WTC11 (cell line): ENCODE results near the gene DALRD3. TPM values are rescaled to one million over a fixed set of nuclear protein-coding genes. Genes with fewer than 3 reads are reported as not detected.

ENCODE experiments used
- ATAC-seq: fragments of 200-7000 bp; cut with Tn5 transposase; 2 replicates; pipeline ENCODE4 v1.10.0; 2021; ENCODE audit warnings: mild to moderate bottlenecking, moderate library complexity
- CTCF ChIA-PET: fragments of 300-600 bp; sonication (Branson Sonifier 250); formaldehyde crosslinking; loops from one replicate; lab custom pipeline; 2021; ENCODE audit warnings: antibody characterized with exemption; lab: Charles Lee
- POLR2A ChIA-PET: fragments of 350-600 bp; sonication (Branson Sonifier 250); formaldehyde crosslinking; loops from one replicate; lab custom pipeline; 2021; ENCODE audit warnings: antibody characterized with exemption; lab: Charles Lee
- DNase-seq: peaks from one replicate; pipeline ENCODE4 v3.0.0; 2021; ENCODE audit warnings: low spot score
- H3K27ac Mint-ChIP-seq: 2 replicates; pipeline ENCODE4 v1.8.0; 2021; ENCODE audit warnings: mixed read lengths
- H3K27me3 Mint-ChIP-seq: 2 replicates; pipeline ENCODE4 v1.8.0; 2021; ENCODE audit warnings: low read depth, mild to moderate bottlenecking, moderate library complexity, mixed read lengths
- H3K36me3 Mint-ChIP-seq: 2 replicates; pipeline ENCODE4 v1.8.0; 2021; ENCODE audit warnings: mixed read lengths
- H3K4me1 Mint-ChIP-seq: 2 replicates; pipeline ENCODE4 v1.8.0; 2022; ENCODE audit warnings: mixed read lengths
- H3K4me3 Mint-ChIP-seq: 2 replicates; pipeline ENCODE4 v1.8.0; 2021; ENCODE audit warnings: mild to moderate bottlenecking, moderate library complexity, mixed read lengths
- H3K9me3 Mint-ChIP-seq: 2 replicates; pipeline ENCODE4 v1.8.0; 2021; ENCODE audit warnings: mixed read lengths
- AR ChIP-seq: fragments of 250-450 bp; sonication (Bioruptor Pico); IDR thresholded peaks from 2 replicates; pipeline ENCODE4 v1.9.0; 2021; ENCODE audit warnings: mild to moderate bottlenecking
- ARID4B ChIP-seq: sonication (generic); formaldehyde crosslinking; IDR thresholded peaks from 2 replicates; pipeline ENCODE4 v1.8.0; 2023; ENCODE audit warnings: missing genetic modification reagents, mild to moderate bottlenecking, borderline replicate concordance
- CDX4 ChIP-seq: fragments of 250-450 bp; sonication (Bioruptor Pico); IDR thresholded peaks from 2 replicates; pipeline ENCODE4 v1.9.0; 2021; ENCODE audit warnings: moderate library complexity, mild to moderate bottlenecking, inconsistent platforms, borderline replicate concordance
- CREB1 ChIP-seq: sonication (generic); formaldehyde crosslinking; IDR thresholded peaks from 2 replicates; pipeline ENCODE4 v1.8.0; 2023; ENCODE audit warnings: mild to moderate bottlenecking, missing genetic modification reagents
- CREM ChIP-seq: sonication (generic); formaldehyde crosslinking; IDR thresholded peaks from 2 replicates; pipeline ENCODE4 v1.8.1; 2022; ENCODE audit warnings: mild to moderate bottlenecking, missing genetic modification reagents, moderate library complexity
- E2F5 ChIP-seq: sonication (generic); formaldehyde crosslinking; IDR thresholded peaks from 2 replicates; pipeline ENCODE4 v1.8.1; 2022; ENCODE audit warnings: mild to moderate bottlenecking, moderate library complexity, missing genetic modification reagents
- ETV6 ChIP-seq: sonication (generic); formaldehyde crosslinking; IDR thresholded peaks from 2 replicates; pipeline ENCODE4 v1.8.1; 2022; ENCODE audit warnings: mild to moderate bottlenecking, missing genetic modification reagents
- FOXJ3 ChIP-seq: sonication (generic); formaldehyde crosslinking; IDR thresholded peaks from 2 replicates; pipeline ENCODE4 v1.9.0; 2021; ENCODE audit warnings: missing genetic modification reagents, mild to moderate bottlenecking, borderline replicate concordance
- FOXP1 ChIP-seq: sonication (generic); formaldehyde crosslinking; IDR thresholded peaks from 2 replicates; pipeline ENCODE4 v1.8.0; 2022; ENCODE audit warnings: missing genetic modification reagents, mild to moderate bottlenecking, moderate library complexity, borderline replicate concordance
- FOXP4 ChIP-seq: sonication (generic); formaldehyde crosslinking; IDR thresholded peaks from 2 replicates; pipeline ENCODE4 v1.8.0; 2022; ENCODE audit warnings: mild to moderate bottlenecking, missing genetic modification reagents
- JUN ChIP-seq: sonication (generic); formaldehyde crosslinking; IDR thresholded peaks from 2 replicates; pipeline ENCODE4 v1.8.0; 2023; ENCODE audit warnings: mild to moderate bottlenecking, missing genetic modification reagents
- NFATC4 ChIP-seq: fragments of 250-450 bp; sonication (Bioruptor Pico); IDR thresholded peaks from 2 replicates; pipeline ENCODE4 v1.9.0; 2021; ENCODE audit warnings: mild to moderate bottlenecking
- NFYB ChIP-seq: sonication (generic); formaldehyde crosslinking; conservative IDR thresholded peaks from 2 replicates; pipeline ENCODE4 v1.8.0; 2022; ENCODE audit warnings: low read depth, missing genetic modification reagents
- NR3C1 ChIP-seq: sonication (generic); formaldehyde crosslinking; conservative IDR thresholded peaks from 2 replicates; pipeline ENCODE4 v1.8.1; 2023; ENCODE audit warnings: low read depth, mild to moderate bottlenecking, missing genetic modification reagents
- PREB ChIP-seq: sonication (generic); formaldehyde crosslinking; IDR thresholded peaks from 2 replicates; pipeline ENCODE4 v1.8.1; 2022; ENCODE audit warnings: mild to moderate bottlenecking, missing genetic modification reagents, moderate library complexity, borderline replicate concordance
- SP1 ChIP-seq: sonication (generic); formaldehyde crosslinking; conservative IDR thresholded peaks from 2 replicates; pipeline ENCODE4 v1.8.1; 2022; ENCODE audit warnings: missing genetic modification reagents
- USF1 ChIP-seq: sonication (generic); formaldehyde crosslinking; IDR thresholded peaks from 2 replicates; pipeline ENCODE4 v1.8.0; 2022; ENCODE audit warnings: mild to moderate bottlenecking, missing genetic modification reagents
- USF2 ChIP-seq: sonication (generic); formaldehyde crosslinking; IDR thresholded peaks from 2 replicates; pipeline ENCODE4 v1.8.1; 2023; ENCODE audit warnings: mild to moderate bottlenecking, missing genetic modification reagents, moderate library complexity
- total RNA-seq: library from RNA; stranded (reverse); gene quantifications from 3 replicates; pipeline ENCODE4 v1.2.3, GENCODE V29; 2021

The DALRD3 gene
- total RNA-seq, 1 experiment from 2014 or later = 41.4 TPM

GRCh38 chr3:48990636-48991469 is 27.5 kb downstream of the DALRD3 start (continued):
- TF ChIP-seq E2F5 (CRISPR knock-in tag) (peak; percentile 19; the same call in 1 of the 2 replicates), NR3C1 (CRISPR knock-in tag) (no peak), AR (CRISPR knock-in tag) (no peak), ETV6 (CRISPR knock-in tag) (peak; percentile 38; the same call in 1 of the 2 replicates), FOXP1 (CRISPR knock-in tag) (no peak), CREB1 (CRISPR knock-in tag) (no peak), CDX4 (no peak), NFYB (CRISPR knock-in tag) (no peak), PREB (CRISPR knock-in tag) (no peak), JUN (CRISPR knock-in tag) (no peak), SP1 (CRISPR knock-in tag) (no peak)

GRCh38 chr3:48989796-48990635 is 28.4 kb downstream of the DALRD3 start, which contains the start of gene P4HTM:
TSS of gene P4HTM (plus strand) at chr3:48990241. CDS start at chr3:48990257, 16 bp downstream.
- Mint-ChIP-seq H3K4me3 (peak within 1 kb of the TSS; percentile 89), H3K36me3 (peaks cover under 1% of the 10 kb centered on the region; the same call in 1 of the 2 replicates), H3K27me3 (no peaks in the 10 kb centered on the region), H3K27ac (peak within 1 kb of the TSS; percentile 92), H3K4me1 (peaks cover 23% of the 10 kb centered on the region), H3K9me3 (no peaks in the 10 kb centered on the region)
- DNase-seq (peak; percentile 84), ATAC-seq (peak; percentile 74)
- ChIA-PET CTCF (interaction anchor here (1.0 to 7.6 kb wide), 7 partner anchors 9 to 304 kb away, joined by 3 to 107 read pairs (median 38); partner anchors contain the start of genes DALRD3, NCKIPSD, NDUFAF3 and QRICH1), POLR2A (interaction anchor here (0.7 to 4.5 kb wide), 6 partner anchors 17 to 149 kb away, joined by 3 to 61 read pairs (median 8); partner anchors contain the start of genes DALRD3, NDUFAF3, QRICH1 and WDR6)
- no peak for TF ChIP-seq USF2 (CRISPR knock-in tag)
- no peak for TF ChIP-seq USF1 (CRISPR knock-in tag)
- TF ChIP-seq ETV6 (CRISPR knock-in tag) = no peak
- TF ChIP-seq CREM (CRISPR knock-in tag) = no peak
- no peak for TF ChIP-seq FOXJ3
- peak; percentile 55; the same call in 1 of the 2 replicates for TF ChIP-seq FOXP4 (CRISPR knock-in tag)
- TF ChIP-seq NFATC4 = no peak
- 0 out of 2 replicates have a peak, but pooled peaks have one; percentile 3 for TF ChIP-seq NFYB (CRISPR knock-in tag)
- no peak for TF ChIP-seq ARID4B (CRISPR knock-in tag)
